Measurements from ENCODE around the gene FLNA. TPM values are rescaled to one million over a fixed set of nuclear protein-coding genes. Genes with fewer than 3 reads are reported as not detected.

Gene FLNA
- total and polyA plus RNA-seq, 9 of the 15 experiments (the other 6 are each of a cell fraction or from before 2014, with no cell fraction given) = 6.2 to 735 (median 135) TPM

- peak in 1 of 2 experiments; percentile 64; a peak in 1 of 4 replicates for TF ChIP-seq TBL1XR1 (IDR thresholded peaks at IDR 0.05; ENCODE audit: low read length in 2 of 2)
- TF ChIP-seq CREB1 (IDR thresholded peaks at IDR 0.05) = no peak; the same call in 1 of the 2 replicates
- TF ChIP-seq CREB1 (CRISPR knock-in tag; IDR thresholded peaks at IDR 0.05) = peak; percentile 43; the same call in 1 of the 2 replicates
- TF ChIP-seq SP1 (CRISPR knock-in tag; IDR thresholded peaks at IDR 0.05) = 0 out of 2 replicates have a peak, but pooled peaks have one; percentile 46
- TF ChIP-seq SMARCE1 (IDR thresholded peaks at IDR 0.05) = no peak
- peak; percentile 51 for TF ChIP-seq RBM39 (optimal IDR thresholded peaks at IDR 0.05; ENCODE audit: low read depth, low read length)
- no peak for TF ChIP-seq ATF1 (CRISPR knock-in tag; IDR thresholded peaks at IDR 0.05)
- peak; percentile 79 for TF ChIP-seq ATF1 (tag; IDR thresholded peaks at IDR 0.05)
- TF ChIP-seq POLR2A (conservative IDR thresholded peaks at IDR 0.05) = peak; percentile 50
- TF ChIP-seq, protein P1, sequence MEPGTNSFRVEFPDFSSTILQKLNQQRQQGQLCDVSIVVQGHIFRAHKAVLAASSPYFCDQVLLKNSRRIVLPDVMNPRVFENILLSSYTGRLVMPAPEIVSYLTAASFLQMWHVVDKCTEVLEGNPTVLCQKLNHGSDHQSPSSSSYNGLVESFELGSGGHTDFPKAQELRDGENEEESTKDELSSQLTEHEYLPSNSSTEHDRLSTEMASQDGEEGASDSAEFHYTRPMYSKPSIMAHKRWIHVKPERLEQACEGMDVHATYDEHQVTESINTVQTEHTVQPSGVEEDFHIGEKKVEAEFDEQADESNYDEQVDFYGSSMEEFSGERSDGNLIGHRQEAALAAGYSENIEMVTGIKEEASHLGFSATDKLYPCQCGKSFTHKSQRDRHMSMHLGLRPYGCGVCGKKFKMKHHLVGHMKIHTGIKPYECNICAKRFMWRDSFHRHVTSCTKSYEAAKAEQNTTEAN (CRISPR knock-in tag; IDR thresholded peaks at IDR 0.05) = no peak
- no peak for TF ChIP-seq ZNF551 (CRISPR knock-in tag; IDR thresholded peaks at IDR 0.05)
- TF ChIP-seq FOXK1 (CRISPR knock-in tag; IDR thresholded peaks at IDR 0.05; ENCODE audit: borderline replicate concordance) = 0 out of 2 replicates have a peak, but pooled peaks have one; percentile 15
- peak; percentile 68; the same call in 1 of the 2 replicates for TF ChIP-seq ZNF263 (CRISPR knock-in tag; IDR thresholded peaks at IDR 0.05; ENCODE audit: borderline replicate concordance)
- TF ChIP-seq, protein P2, sequence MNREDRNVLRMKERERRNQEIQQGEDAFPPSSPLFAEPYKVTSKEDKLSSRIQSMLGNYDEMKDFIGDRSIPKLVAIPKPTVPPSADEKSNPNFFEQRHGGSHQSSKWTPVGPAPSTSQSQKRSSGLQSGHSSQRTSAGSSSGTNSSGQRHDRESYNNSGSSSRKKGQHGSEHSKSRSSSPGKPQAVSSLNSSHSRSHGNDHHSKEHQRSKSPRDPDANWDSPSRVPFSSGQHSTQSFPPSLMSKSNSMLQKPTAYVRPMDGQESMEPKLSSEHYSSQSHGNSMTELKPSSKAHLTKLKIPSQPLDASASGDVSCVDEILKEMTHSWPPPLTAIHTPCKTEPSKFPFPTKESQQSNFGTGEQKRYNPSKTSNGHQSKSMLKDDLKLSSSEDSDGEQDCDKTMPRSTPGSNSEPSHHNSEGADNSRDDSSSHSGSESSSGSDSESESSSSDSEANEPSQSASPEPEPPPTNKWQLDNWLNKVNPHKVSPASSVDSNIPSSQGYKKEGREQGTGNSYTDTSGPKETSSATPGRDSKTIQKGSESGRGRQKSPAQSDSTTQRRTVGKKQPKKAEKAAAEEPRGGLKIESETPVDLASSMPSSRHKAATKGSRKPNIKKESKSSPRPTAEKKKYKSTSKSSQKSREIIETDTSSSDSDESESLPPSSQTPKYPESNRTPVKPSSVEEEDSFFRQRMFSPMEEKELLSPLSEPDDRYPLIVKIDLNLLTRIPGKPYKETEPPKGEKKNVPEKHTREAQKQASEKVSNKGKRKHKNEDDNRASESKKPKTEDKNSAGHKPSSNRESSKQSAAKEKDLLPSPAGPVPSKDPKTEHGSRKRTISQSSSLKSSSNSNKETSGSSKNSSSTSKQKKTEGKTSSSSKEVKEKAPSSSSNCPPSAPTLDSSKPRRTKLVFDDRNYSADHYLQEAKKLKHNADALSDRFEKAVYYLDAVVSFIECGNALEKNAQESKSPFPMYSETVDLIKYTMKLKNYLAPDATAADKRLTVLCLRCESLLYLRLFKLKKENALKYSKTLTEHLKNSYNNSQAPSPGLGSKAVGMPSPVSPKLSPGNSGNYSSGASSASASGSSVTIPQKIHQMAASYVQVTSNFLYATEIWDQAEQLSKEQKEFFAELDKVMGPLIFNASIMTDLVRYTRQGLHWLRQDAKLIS (CRISPR knock-in tag; IDR thresholded peaks at IDR 0.05) = 0 out of 2 replicates have a peak, but pooled peaks have one; percentile 50
- 0 out of 4 replicates have a peak, but pooled peaks of 1 of the 2 experiments have one; percentile 44 for TF ChIP-seq CSDE1 (IDR thresholded peaks at IDR 0.05)
These were observed 25.3 kb upstream of the FLNA start (continued) for GRCh38 chrX:154399527-154400368.
